GM18873 (cell line): ENCODE data around the gene MRPL18.

Source experiments
- ATAC-seq: cut with Tn5 transposase; IDR thresholded peaks from one replicate; pipeline ENCODE4 v1.9.1; 2021; ENCODE audit warnings: mild to moderate bottlenecking, moderate library complexity, moderate number of reproducible peaks; ENCODE audit not compliant: unreplicated experiment, low FRiP score

MRPL18 gene

DNA sequence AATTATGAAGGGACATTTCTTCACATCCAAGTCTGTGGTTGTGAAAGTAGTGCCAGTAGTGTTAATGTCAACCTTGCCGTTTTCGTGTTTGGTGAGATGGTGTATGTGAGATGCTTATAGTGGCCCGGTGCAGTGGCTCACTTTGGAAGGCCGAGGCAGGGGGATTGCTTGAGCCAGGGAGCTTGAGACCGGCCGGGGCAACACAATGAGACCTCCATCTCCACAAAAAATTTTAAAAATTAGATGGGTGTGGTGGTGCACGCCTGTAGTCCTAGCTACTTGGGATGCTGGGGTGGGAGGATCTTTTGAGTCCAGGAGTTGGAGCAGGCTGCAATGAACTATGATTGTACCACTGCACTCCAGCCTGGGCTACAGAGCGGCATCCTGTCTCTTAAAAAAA, 47.2 kb downstream of the MRPL18 start:
- ATAC-seq, result no peak

DNA sequence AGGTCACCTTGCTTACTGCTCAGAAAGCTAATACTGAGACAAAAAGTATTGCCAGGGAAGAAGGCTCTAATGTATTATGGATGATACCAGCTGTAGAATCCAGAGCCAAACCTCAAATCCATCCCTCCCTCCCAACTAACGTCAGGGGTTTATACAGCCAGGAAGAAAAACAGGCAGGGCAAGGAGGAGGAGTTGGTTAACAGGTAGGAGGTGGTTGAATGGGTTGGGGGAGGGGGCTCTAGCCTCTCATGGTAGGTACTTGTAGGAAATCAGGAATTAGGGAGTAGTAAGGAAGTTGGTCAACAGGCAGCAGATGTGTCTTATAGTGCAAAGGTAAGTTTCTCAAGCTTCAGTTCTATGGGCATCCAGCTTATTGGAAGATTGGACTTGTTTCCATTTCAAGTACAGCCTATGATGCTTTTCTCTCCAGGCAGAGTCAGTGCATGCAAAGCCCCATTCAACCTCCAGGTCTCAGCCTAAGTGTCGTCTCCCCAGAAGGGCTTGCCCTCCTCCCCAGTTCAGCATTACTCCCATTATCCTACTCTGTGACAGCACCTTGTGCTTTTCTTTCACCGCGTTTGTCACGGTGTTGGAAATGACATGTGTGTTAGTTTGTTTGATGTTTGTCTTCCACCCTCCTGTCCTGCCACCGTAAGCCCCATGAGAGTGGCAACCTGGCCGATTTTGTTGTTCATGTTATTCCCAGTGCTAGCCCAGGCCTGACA, 47.9 kb downstream of the MRPL18 start:
- ATAC-seq, result no peak

DNA sequence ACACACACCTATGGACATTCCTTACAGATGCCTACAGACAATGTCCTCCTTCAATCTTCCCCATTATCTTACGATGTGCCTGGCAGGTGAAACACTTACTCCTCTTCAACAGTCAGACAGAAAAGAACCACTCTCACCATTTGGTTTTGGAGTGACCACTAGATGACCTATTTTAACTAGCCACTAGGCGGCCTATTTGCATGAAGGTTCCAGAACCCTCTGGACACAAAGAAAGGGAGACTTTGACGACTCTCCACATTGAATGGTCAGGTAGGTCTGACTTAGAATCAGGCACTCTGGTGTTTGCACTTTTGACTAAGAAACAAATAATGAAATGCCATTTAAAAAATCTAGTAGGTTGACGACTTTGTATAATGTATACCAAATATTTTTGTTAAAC, 51.8 kb downstream of the MRPL18 start:
- ATAC-seq, result no peak

DNA sequence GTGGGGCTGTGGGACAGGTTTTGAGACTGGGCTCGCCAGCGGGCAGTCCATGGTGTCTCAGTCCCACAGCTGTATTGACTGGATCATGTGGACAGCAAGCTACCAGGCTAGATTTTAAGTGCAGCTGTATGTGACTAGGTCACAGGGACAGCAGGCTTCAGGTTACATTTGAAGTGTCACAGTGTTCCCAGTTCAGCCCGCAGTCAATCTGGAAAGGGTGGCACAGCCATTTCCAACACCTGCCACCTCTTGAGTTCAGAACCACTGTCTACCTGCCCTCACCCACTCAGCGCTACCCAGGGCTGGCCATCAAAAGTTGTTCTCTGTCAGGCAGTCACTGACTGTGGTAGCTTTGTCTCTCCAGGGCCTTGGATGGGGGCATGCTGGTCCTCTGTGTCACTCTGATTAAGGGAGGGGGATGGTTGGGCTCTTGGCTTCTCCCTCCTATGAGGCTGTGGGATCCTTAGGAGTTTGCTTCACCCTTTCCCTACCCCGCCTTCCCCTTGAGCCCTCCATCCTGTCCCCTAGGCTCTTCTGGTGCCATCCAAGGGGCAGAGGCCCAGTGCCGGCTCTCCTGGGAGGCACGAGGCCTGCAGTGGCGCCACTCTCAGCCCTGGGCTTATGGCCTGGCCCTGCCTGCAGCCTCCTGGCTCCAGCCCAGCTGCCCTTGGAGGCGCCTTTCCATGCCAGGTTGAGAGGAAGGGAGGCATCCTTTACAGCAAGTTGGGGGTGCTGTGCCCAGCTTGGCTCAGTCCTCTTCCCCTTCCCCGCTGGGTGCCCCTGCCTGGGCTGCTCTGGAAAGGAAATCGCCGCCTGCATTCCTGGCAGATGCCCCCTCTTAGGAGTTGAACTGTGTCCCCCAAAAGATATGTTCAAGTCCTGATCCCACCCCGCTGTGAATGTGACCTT, 54.7 kb downstream of the MRPL18 start:
- no peak for ATAC-seq
